HepG2 (cell line): Measurements from ENCODE around the gene DOCK9. TPM values are rescaled to one million over a fixed set of nuclear protein-coding genes. Genes with fewer than 3 reads are reported as not detected.

Experiments used
- ATAC-seq: fragments of 200-7000 bp; cut with Tn5 transposase; 3 replicates; pipeline ENCODE4 v1.9.1; 2020; ENCODE audit warnings: mild to moderate bottlenecking, moderate library complexity
- BruUV-seq: library from RNA; stranded (reverse); fragments of 400-500 nt; replicated peaks from 2 replicates; lab custom pipeline; 2021; lab: Mats Ljungman, UMichigan
- CTCF ChIA-PET: fragments of 300-600 bp; formaldehyde crosslinking; extraction: SDS; loops from one replicate; lab custom pipeline; 2021; ENCODE audit warnings: low total read pairs, inconsistent platforms, low intra/inter-chr PET ratio; lab: Yijun Ruan, JAX
- POLR2A ChIA-PET: fragments of 350-600 bp; sonication (Branson Sonifier 250); formaldehyde crosslinking; loops from one replicate; lab custom pipeline; 2020; ENCODE audit warnings: antibody characterized with exemption, inconsistent platforms; lab: Yijun Ruan, JAX
- DNase-seq: peaks from one replicate; pipeline ENCODE4 v3.0.0-alpha.2; 2015; ENCODE audit warnings: low spot score
- FAIRE-seq: peaks from 3 replicates; lab custom pipeline; 2011; peaks lifted over from hg19 to GRCh38; lab: Jason Lieb, UNC
- H2AFZ ChIP-seq: one replicate; pipeline ENCODE4 v1.6.1; 2011; ENCODE audit warnings: low read length, inconsistent platforms
- H3K27ac ChIP-seq: fragments of 300-600 bp; 3 replicates; pipeline ENCODE4 v1.8.0; 2011; ENCODE audit warnings: mixed run types, mild to moderate bottlenecking, mixed read lengths, low read length, inconsistent platforms; ENCODE audit not compliant: insufficient read depth; ENCODE audit errors: extremely low read length
- H3K27me3 ChIP-seq, 2 experiments: fragments of 200-600 bp in 1 of 2; 2 replicates in 1 of 2; 3 replicates in 1 of 2; pipeline versions ENCODE4 v1.6.0 to v1.8.0; 2011; ENCODE audit warnings: low read length in 2 of 2, mild to moderate bottlenecking in 2 of 2, moderate library complexity in 2 of 2, inconsistent platforms in 1 of 2; ENCODE audit not compliant: insufficient read depth in 2 of 2, control insufficient read depth in 1 of 2
- H3K36me3 ChIP-seq, 2 experiments: fragments of 200-600 bp in 1 of 2; replicated peaks in 1 of 2; 2 replicates in 1 of 2; 3 replicates in 1 of 2; pipeline versions ENCODE4 v1.5.1 to v1.8.0; 2011; ENCODE audit warnings: low read length in 2 of 2, inconsistent platforms in 1 of 2; ENCODE audit not compliant: insufficient read depth in 2 of 2, control insufficient read depth in 1 of 2
- H3K4me1 ChIP-seq: 2 replicates; pipeline ENCODE4 v1.5.1; 2012; ENCODE audit warnings: low read length, inconsistent platforms; ENCODE audit not compliant: insufficient read depth
- H3K4me2 ChIP-seq: 2 replicates; pipeline ENCODE4 v1.6.0; 2011; ENCODE audit warnings: low read depth, low read length, inconsistent platforms
- H3K4me3 ChIP-seq, 3 experiments: fragments of 200-600 bp in 1 of 3; sonication (generic), shearing (Covaris generic) in 1 of 3; replicated peaks in 1 of 3; 2 replicates each; pipeline ENCODE4 v1.5.1; 2011 to 2016; ENCODE audit warnings: low read length in 3 of 3, inconsistent platforms in 2 of 3, low read depth in 2 of 3, mild to moderate bottlenecking in 2 of 3, control low read depth in 1 of 3, mixed read lengths in 1 of 3; ENCODE audit not compliant: insufficient read depth in 1 of 3
- H3K79me2 ChIP-seq: one replicate; pipeline ENCODE4 v1.6.1; 2011; ENCODE audit warnings: low read length, inconsistent platforms; ENCODE audit not compliant: insufficient read depth
- H3K9ac ChIP-seq: 2 replicates; pipeline ENCODE4 v1.6.0; 2011; ENCODE audit warnings: mild to moderate bottlenecking, low read depth, low read length, inconsistent platforms; ENCODE audit not compliant: insufficient read depth
- H3K9me3 ChIP-seq: 2 replicates; pipeline ENCODE4 v1.5.1; 2012; ENCODE audit warnings: mild to moderate bottlenecking, low read length
- H4K20me1 ChIP-seq: 2 replicates; pipeline ENCODE4 v1.6.0; 2011; ENCODE audit warnings: inconsistent platforms, mild to moderate bottlenecking, low read length, moderate library complexity; ENCODE audit not compliant: insufficient read depth
- AGO2 ChIP-seq: fragments of 200-400 bp; formaldehyde crosslinking; optimal IDR thresholded peaks from 2 replicates; pipeline ENCODE3; 2017; ENCODE audit warnings: mild to moderate bottlenecking, low read depth, low read length, moderate library complexity
- ARID4A ChIP-seq: sonication (generic); formaldehyde crosslinking; IDR thresholded peaks from 2 replicates; pipeline ENCODE4 v1.5.0; 2020; ENCODE audit warnings: mild to moderate bottlenecking, missing genetic modification reagents, borderline replicate concordance
- E2F5 ChIP-seq: sonication (generic); formaldehyde crosslinking; conservative IDR thresholded peaks from 2 replicates; pipeline ENCODE4 v1.4.0; 2020; ENCODE audit warnings: missing genetic modification reagents
- PBX3 ChIP-seq: sonication (generic); formaldehyde crosslinking; IDR thresholded peaks from 2 replicates; pipeline ENCODE4 v1.8.1; 2023; ENCODE audit warnings: missing genetic modification reagents, inconsistent platforms, borderline replicate concordance
- PTBP1 ChIP-seq: fragments of 200-400 bp; formaldehyde crosslinking; IDR thresholded peaks from 2 replicates; pipeline ENCODE4 v1.6.1; 2018; ENCODE audit warnings: low read length, low read depth; ENCODE audit not compliant: poor library complexity, severe bottlenecking
- REXO4 ChIP-seq: sonication (generic); formaldehyde crosslinking; IDR thresholded peaks from 2 replicates; pipeline ENCODE4 v1.8.0; 2022; ENCODE audit warnings: missing genetic modification reagents, mild to moderate bottlenecking, borderline replicate concordance
- ZFP36 ChIP-seq: fragments of 150-350 bp; IDR thresholded peaks from 2 replicates; pipeline ENCODE4 v1.6.1; 2018; ENCODE audit warnings: borderline replicate concordance, low read length, low read depth; ENCODE audit not compliant: partially characterized antibody
- ZNF432 ChIP-seq: sonication (generic); formaldehyde crosslinking; IDR thresholded peaks from 2 replicates; pipeline ENCODE4 v1.5.0; 2020; ENCODE audit warnings: missing genetic modification reagents, mild to moderate bottlenecking, borderline replicate concordance
- ZNF770 ChIP-seq: sonication (generic); formaldehyde crosslinking; IDR thresholded peaks from 2 replicates; pipeline ENCODE4 v1.5.0; 2020; ENCODE audit warnings: mild to moderate bottlenecking, missing genetic modification reagents
- ZNF839 ChIP-seq: sonication (generic); formaldehyde crosslinking; IDR thresholded peaks from 2 replicates; pipeline ENCODE4 v1.4.0; 2020; ENCODE audit warnings: missing genetic modification reagents, mild to moderate bottlenecking, borderline replicate concordance
- ZSCAN29 ChIP-seq: sonication (generic); formaldehyde crosslinking; conservative IDR thresholded peaks from 2 replicates; pipeline ENCODE4 v1.4.0; 2020; ENCODE audit warnings: mild to moderate bottlenecking, missing genetic modification reagents
- WGBS: methylation state at CpG from one replicate; pipeline ENCODE4 v1.1.6; 2017; ENCODE audit warnings: low lambda C conversion rate; 5-methylcytosine and 5-hydroxymethylcytosine counted together
- in situ Hi-C: cut with HindIII; loops from 2 replicates; pipeline ENCODE4 v1.10.0; 2017; ENCODE audit warnings: low pct_unique_long_range_greater_than_20kb; ENCODE audit not compliant: extremely low pct_ligation_motif_present
- intact Hi-C: fragments of 100-400 bp; cut with micrococcal nuclease; formaldehyde crosslinking; loops from one replicate; pipeline ENCODE4 v1.10.0; 2022; ENCODE audit not compliant: unreplicated experiment
- polyA plus RNA-seq, 8 experiments: library from polyadenylated mRNA; depleted of rRNA in 3 of 8; stranded (reverse) in 7 of 8; unstranded in 1 of 8; fragments of >200 nt; fragmentation: Illumina TruSeq in 4 of 8; extraction: Trizol in 4 of 8; gene quantifications; 2 replicates each; pipeline versions ENCODE4 v1.2.1 to v1.2.3, GENCODE V29; 2011 to 2016; ENCODE audit warnings: low read depth in 4 of 8, missing spikeins in 1 of 8, mixed read lengths in 1 of 8; ENCODE audit not compliant: insufficient read depth in 1 of 8
- total RNA-seq, 5 experiments: library from RNA; depleted of rRNA; stranded (reverse); fragments of >200 nt; fragmentation: Illumina TruSeq; extraction: Trizol; gene quantifications; 2 replicates each; pipeline ENCODE4 v1.2.3, GENCODE V29; 2016; ENCODE audit warnings: low read depth in 1 of 5

DOCK9 gene
- total and polyA plus RNA-seq, 2 of the 13 experiments (the other 11 are each of a cell fraction or from before 2014, with no cell fraction given): 0.44 to 0.97 TPM

GRCh38 chr13:98824376-98825160, 153.3 kb downstream of the DOCK9 start:
- in situ Hi-C loops: no loop called here
- 71% methylated on average over 12 of the region's 13 CpGs for WGBS
- Histone ChIP-seq H3K9ac (no peak overlapping the region), H3K4me3 (no peak overlapping the region), H3K27me3 (no peaks in the 10 kb centered on the region), H2AFZ (no peak overlapping the region), H3K36me3 (no peaks in the 10 kb centered on the region), H3K27ac (no peak overlapping the region), H3K79me2 (no peaks in the 10 kb centered on the region), H3K4me2 (no peak overlapping the region), H3K9me3 (no peaks in the 10 kb centered on the region), H3K4me1 (peaks cover 27% of the 10 kb centered on the region), H4K20me1 (no peaks in the 10 kb centered on the region)
- CTCF ChIA-PET: no interaction called here
- ATAC-seq (no peak), FAIRE-seq (no peak), DNase-seq (no peak)
- TF ChIP-seq PBX3 (CRISPR knock-in tag): no peak
- TF ChIP-seq ZNF839 (CRISPR knock-in tag): no peak
- TF ChIP-seq PTBP1: no peak
- TF ChIP-seq AGO2: no peak
- no peak for TF ChIP-seq ZNF432 (CRISPR knock-in tag)
- TF ChIP-seq ZNF770 (CRISPR knock-in tag): no peak
- no peak for TF ChIP-seq ZSCAN29 (CRISPR knock-in tag)
- TF ChIP-seq ZFP36: no peak
- TF ChIP-seq ARID4A (CRISPR knock-in tag): no peak
- no peak for TF ChIP-seq E2F5
- TF ChIP-seq REXO4 (CRISPR knock-in tag): no peak
- POLR2A ChIA-PET: no interaction called here
- BruUV-seq: no TSS peak
- intact Hi-C loops: no loop called here
